Endothelial cell of umbilical vein (primary cell): Measurements from ENCODE around the gene MRPL50.

Experiments
- CTCF ChIP-seq, 2 donors: IDR thresholded peaks; 1 replicate in 1 of 2; 2 replicates in 1 of 2; pipeline ENCODE4 v1.5.1; 2011; ENCODE audit warnings: low read length in 2 of 2, mild to moderate bottlenecking in 2 of 2, moderate library complexity in 2 of 2, control low read depth in 1 of 2, inconsistent platforms in 1 of 2, low read depth in 1 of 2; ENCODE audit not compliant: insufficient read depth in 1 of 2; ENCODE audit errors: extremely low read depth in 1 of 2
- MAX ChIP-seq: IDR thresholded peaks from 2 replicates; pipeline ENCODE4 v1.6.1; 2011; ENCODE audit not compliant: insufficient read depth, insufficient read length
- MYC ChIP-seq: IDR thresholded peaks from one replicate; pipeline ENCODE4 v1.6.1; 2011; ENCODE audit warnings: mild to moderate bottlenecking, low read depth, low read length
- POLR2A ChIP-seq: IDR thresholded peaks from 2 replicates; pipeline ENCODE4 v1.6.1; 2012; ENCODE audit warnings: low read depth, mild to moderate bottlenecking, control low read depth, low read length
- POLR2AphosphoS5 ChIP-seq: IDR thresholded peaks from 2 replicates; pipeline ENCODE4 v1.6.1; 2012; ENCODE audit warnings: low read depth, mild to moderate bottlenecking, control low read depth, low read length, moderate library complexity; ENCODE audit not compliant: insufficient read depth

GRCh38 chr9:101354143-101354764, 44.2 kb downstream of the MRPL50 start:
- TF ChIP-seq POLR2AphosphoS5, result no peak
- no peak for TF ChIP-seq MYC
- TF ChIP-seq CTCF (IDR thresholded peaks at IDR 0.05; ENCODE audit: extremely low read depth in 1 of 2, insufficient read depth in 1 of 2, low read depth in 1 of 2, low read length in 2 of 2), result no peak
- no peak for TF ChIP-seq MAX
- no peak for TF ChIP-seq POLR2A
